ENCODE results near the gene FCN3.

Gene FCN3

DNA sequence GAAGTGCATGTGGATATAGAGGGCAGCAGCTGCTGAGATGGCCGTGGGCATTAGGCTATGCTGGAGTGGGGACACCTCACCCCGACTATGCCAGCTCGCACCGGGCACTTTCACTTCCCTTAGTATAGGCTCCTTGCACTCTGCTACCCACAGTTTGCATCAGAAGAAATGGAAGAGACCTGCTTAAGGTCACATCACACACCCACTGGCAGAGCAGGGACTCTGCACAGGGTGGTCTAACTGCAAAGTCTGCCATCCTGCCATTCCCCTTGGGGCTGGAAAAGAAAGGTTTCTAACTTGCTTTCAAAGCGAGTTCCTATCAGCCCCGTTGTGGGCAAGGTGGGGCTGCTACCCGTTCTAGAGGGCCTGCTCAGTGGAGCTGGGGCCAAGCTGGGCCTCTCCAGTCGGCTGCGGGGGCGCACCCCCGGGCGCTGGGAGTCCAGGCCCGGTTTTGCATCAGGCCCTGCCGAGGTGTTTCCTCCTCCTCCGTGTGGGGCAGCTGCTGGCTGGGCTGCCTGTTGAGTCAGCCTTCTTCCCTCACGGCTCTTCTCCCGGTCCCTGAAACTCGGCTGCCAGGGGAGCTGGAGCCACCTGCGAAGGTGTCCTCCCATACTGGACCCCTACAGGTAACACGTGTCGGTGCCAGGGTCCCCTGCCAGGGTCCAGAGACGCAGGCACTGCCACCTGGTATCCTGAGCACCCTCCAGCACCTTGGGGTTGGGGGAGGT, 32.9 kb downstream of the FCN3 start, which contains the start of gene SYTL1:
TSS of gene SYTL1 (plus strand) at position 498 of the 728 bp plus-strand sequence. CDS start 3,313 bp downstream, outside the sequence.
- no peak for DNase-seq (ENCODE audit: low read depth)

DNA sequence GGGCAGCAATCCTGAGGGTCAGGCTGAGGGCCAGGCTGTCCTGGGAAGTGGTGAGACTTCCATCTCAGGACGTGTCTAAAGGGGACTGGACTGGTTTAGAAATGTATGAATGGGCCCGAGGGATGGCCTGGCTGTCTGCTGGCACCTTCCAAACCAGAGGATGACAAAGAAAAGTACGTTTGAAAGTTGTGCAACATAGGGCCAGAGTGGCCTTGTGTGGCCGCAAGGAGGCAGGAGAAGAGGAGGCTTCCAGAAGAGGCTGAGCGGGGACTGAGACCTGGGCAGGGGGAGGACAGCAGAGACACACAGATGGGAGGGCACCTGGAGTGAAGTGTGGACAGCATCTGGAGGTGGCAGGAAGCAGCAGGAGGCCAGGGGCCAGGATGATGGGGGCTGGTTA, 35.4 kb downstream of the FCN3 start:
- no peak for DNase-seq (ENCODE audit: low read depth)

DNA sequence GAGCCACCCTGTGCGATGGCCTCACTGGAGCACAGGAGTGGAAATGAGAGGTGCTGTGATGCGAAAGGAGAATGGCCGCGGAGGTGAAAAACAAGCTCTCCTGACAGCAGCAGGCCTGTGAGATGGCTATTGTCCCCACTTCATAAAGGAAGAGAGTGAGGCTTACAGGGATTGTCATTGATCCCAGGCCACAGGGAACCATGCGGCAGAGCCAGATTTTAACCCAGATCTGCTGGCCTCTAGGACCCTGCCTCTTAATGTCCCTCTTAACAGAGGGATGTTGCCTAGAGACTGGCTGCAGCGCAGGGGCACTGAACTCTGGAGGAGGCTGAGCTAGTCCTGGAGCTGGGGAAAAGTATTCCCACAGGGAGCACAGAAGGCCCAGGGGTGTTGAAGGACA, 35.9 kb downstream of the FCN3 start:
- DNase-seq (ENCODE audit: low read depth) = no peak

DNA sequence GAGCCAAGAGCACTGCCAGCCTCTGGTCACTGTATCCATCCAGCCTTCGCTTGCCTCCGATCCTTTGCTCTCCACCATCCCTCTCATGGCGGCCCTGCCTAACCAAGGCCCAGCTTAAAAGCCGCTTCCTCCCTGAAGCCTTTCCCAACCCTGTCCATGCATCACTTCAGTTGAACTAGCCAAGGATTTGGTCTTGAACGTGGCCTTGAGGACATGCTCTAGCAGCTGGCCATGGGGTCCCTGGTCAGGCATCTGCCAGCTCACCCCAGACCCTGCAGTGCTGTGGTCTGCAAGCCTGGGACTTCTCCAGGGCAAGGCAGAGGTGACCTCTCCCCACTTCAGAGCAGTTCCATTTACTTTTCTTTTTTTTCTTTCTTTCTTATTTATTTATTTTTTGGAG, 37.9 kb downstream of the FCN3 start:
- no peak for DNase-seq (ENCODE audit: low read depth)

DNA sequence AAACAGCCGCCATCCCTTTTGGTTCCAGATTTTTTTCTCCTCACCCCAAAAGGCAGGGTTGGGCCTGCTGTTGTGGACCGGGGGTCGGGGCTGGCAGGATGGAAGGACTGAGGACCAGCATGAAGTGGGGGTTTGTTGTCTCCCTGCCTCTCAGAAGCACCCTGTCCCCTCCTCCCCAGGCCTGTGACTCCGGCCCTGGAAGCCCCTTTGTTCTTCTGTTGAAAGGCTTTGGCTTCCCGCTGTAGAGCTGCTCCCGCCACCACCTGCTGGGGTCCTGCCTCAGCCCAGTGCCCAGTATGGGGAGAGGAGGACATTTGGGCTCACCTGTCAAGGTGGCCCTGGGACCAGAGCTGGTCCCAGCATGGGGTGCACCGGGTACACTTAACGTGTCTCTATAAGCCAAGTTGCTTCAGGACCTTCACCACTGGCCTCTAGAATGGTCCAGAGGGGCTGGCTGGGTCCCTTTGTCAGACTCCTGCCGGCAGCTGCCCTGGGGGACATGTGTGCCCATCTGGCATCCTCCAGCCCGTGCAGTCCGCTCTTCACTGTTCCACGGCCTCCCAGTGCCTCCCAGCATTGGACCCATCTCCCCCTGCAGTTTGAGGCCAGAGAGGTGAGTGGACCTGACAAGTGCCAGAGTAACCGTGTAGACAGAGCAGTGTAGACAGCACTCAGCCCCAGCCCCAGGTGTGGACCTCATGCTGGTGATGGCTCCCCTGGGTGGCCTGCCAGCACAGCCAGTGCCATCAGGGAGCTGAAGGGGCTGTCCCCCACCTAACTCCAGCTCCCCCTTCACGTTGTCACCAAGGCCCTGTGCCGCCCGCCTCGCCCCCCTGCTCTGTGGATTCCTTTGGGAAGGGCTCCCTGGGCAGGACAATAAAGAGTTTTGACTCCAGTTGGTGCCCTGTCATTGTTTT, 38.9 kb downstream of the FCN3 start:
- no peak for DNase-seq (ENCODE audit: low read depth)

DNA sequence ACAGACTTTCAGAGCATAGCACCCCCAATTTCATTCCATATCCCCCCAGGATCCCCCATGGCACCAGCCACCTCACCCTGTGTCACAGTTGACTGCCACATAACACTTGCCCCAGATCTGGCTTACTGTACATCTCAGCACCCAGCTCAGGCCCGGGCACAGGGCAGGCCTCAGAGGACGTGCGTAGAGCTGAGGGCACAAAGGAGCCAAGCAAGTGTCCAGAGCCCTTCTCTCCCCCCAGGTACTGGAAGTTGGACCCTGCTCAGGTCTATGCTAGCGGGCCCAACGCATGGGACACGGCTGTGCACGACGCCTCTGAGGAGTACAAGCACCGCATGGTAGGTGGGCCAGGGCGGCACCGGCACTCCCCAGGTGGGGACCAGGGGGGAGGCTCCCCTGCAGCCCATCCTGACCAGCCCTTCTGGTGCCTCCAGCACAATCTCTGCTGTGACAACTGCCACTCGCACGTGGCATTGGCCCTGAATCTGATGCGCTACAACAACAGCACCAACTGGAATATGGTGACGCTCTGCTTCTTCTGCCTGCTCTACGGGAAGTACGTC, 40.8 kb downstream of the FCN3 start:
- no peak for DNase-seq (ENCODE audit: low read depth)

- no peak for DNase-seq (ENCODE audit: low read depth)
Measured at GRCh38 chr1:27332536-27333281, 41.9 kb downstream of the FCN3 start.

- DNase-seq (ENCODE audit: low read depth) = no peak
Measured at GRCh38 chr1:27331922-27332321, 42.7 kb downstream of the FCN3 start.

DNA sequence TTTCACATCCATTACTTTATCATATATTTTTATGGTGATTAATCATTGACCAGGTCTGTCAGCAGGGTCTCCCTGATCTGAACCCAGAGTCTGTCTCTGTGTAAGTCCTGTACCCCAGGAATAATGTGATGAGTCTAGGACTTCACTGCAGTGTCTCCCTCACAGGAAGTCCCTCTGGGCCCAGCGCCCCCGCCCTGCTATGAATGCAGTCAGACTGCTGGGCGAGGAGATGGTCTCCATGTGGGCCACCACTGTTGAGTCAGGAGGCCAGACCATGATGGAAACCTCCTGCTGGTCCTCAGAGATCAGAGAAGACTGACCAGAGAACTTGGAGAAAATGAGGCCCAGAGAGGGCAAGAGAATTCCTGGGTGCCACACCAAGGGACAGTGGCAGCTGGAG, 43.2 kb downstream of the FCN3 start:
- DNase-seq (ENCODE audit: low read depth) = no peak

DNA sequence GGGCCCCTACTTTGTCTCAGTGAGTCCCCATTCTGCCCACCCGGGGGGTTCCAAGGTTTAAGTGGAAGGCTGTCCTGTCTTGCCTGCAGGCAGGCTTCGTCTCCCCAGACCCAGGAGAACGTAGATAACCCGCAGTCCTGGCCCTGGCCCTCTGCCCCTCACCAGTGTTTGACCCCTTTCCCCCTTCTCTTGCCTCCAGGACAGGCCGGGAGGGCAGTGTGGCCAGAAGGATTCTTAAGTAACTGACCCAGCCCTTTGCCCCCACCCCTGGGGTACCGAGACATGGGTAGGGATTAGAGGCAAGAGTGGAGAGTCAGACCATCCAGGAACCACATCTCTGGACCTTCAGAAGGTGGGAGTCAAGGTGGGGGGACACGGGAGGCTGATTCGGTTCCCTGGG, 43.8 kb downstream of the FCN3 start:
- DNase-seq (ENCODE audit: low read depth) = no peak

- DNase-seq (ENCODE audit: low read depth) = no peak
Measured at GRCh38 chr1:27327964-27328363, 46.7 kb downstream of the FCN3 start.

GRCh38 chr1:27325286-27325685, 49.3 kb downstream of the FCN3 start:
- DNase-seq (ENCODE audit: low read depth) = no peak

DNA sequence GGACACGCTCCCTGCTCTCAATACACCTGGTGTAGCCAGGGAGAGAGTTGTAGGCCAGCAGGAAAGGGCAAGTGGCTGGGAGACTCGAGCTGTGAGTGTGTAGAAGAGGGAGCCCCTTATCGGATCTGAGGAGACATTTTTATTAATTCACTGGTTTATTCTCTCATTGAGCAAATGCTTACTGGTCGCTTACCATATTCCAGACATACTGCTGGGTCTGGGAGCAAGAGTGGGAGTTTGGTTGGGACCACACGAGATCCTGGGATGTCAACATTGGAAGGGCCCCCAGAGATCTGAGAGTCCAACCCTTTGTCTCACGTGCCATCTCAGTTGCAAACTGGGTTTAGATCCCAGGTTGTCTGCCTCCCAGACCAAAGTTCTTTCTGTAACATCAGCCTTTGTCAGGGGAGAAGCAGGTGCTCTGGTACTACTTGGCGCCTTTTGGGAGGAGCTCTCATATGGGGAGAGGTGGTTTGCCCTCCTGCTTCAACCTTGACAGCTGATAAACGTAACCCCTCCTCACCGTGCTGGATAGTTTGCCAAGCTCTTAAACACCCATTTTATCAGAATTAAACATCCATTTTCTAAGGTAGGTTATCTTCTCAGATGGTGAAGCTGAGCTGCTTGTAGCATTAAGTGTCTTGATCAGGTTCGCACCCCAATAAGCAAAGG, 51.9 kb downstream of the FCN3 start:
- no peak for DNase-seq (ENCODE audit: low read depth)

- peak; percentile 94 for DNase-seq (ENCODE audit: low read depth)
Measured at GRCh38 chr1:27321813-27322568, 52.6 kb downstream of the FCN3 start, which contains the start of gene TMEM222. Gene TMEM222, plus strand, starts transcription at chr1:27322163. Its CDS starts 35 bp downstream, at chr1:27322198.
